Liver (tissue), 3 donors: ENCODE results near the gene MEFV.

Experiments
- ATF3 ChIP-seq: IDR thresholded peaks from 2 replicates; pipeline ENCODE4 v1.6.1; 2016; ENCODE audit warnings: antibody characterized with exemption
- CTCF ChIP-seq: fragments of 150-350 bp; IDR thresholded peaks from 2 replicates; pipeline ENCODE4 v1.5.1; 2017; ENCODE audit warnings: improper control_type of control experiment, low read depth, low read length; ENCODE audit not compliant: missing input control
- JUND ChIP-seq, 2 donors: IDR thresholded peaks; 2 replicates each; pipeline ENCODE4 v1.6.1; 2016; ENCODE audit warnings: antibody characterized with exemption in 2 of 2
- MAX ChIP-seq: IDR thresholded peaks from 2 replicates; pipeline ENCODE4 v1.6.1; 2016; ENCODE audit warnings: antibody characterized with exemption
- REST ChIP-seq: IDR thresholded peaks from 2 replicates; pipeline ENCODE4 v1.6.1; 2016; ENCODE audit warnings: antibody characterized with exemption, mild to moderate bottlenecking
- SP1 ChIP-seq: IDR thresholded peaks from 2 replicates; pipeline ENCODE4 v1.6.1; 2018; ENCODE audit warnings: antibody characterized with exemption, mild to moderate bottlenecking
- TAF1 ChIP-seq: conservative IDR thresholded peaks from 2 replicates; pipeline ENCODE4 v1.6.1; 2016; ENCODE audit warnings: antibody characterized with exemption, mild to moderate bottlenecking
- YY1 ChIP-seq: IDR thresholded peaks from 2 replicates; pipeline ENCODE4 v1.6.1; 2016; ENCODE audit warnings: antibody characterized with exemption, mild to moderate bottlenecking
- donor health status: healthy.
- donor health status: healthy.

- TF ChIP-seq TAF1 (no peak), CTCF (no peak), YY1 (no peak), JUND (IDR thresholded peaks at IDR 0.05) (no peak), SP1 (no peak), ATF3 (no peak), MAX (no peak), REST (no peak)
Observed at GRCh38 chr16:3292604-3293003, 36.2 kb upstream of the MEFV start.
